ENCODE results near the gene TOPBP1. TPM values are rescaled to one million over a fixed set of nuclear protein-coding genes. Genes with fewer than 3 reads are reported as not detected.

The TOPBP1 gene
- total RNA-seq, 4 donors from 2014 or later = 13.5 to 64.7 (median 32.2) TPM

DNA sequence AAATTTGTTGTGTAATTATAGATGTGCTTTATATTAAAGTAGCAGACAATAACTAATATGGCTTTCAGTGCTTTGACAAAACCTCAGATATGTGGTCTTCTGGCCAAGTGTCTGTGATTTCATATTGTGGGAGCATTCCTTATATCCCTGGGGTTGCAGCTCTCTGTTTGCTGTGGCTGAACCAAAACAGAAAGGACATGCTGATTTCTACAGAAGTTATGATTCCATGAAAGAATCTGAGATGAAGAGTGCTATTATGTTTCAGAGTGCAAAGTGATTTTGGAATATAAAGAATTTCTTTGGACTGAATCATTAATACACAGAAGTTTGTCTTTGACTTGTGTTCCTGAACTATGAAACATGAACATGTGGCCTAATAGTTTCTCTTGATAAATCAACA, 51.7 kb downstream of the TOPBP1 start:
- Histone ChIP-seq H3K36me3 (peaks cover 0 to 50% (median 22%) of the 10 kb centered on the region in 4 donors), H3K4me3 (no peak overlapping the region), H3K9me3 (no peaks in the 10 kb centered on the region), H3K27ac (no peak overlapping the region), H3K27me3 (no peaks in the 10 kb centered on the region), H3K4me1 (no peaks in the 10 kb centered on the region)
- TF ChIP-seq EP300 (IDR thresholded peaks at IDR 0.05; ENCODE audit: low read depth) (no peak), POLR2A (IDR thresholded peaks at IDR 0.05) (no peak), POLR2AphosphoS5 (IDR thresholded peaks at IDR 0.05) (no peak)
- TF ChIP-seq, protein P1, sequence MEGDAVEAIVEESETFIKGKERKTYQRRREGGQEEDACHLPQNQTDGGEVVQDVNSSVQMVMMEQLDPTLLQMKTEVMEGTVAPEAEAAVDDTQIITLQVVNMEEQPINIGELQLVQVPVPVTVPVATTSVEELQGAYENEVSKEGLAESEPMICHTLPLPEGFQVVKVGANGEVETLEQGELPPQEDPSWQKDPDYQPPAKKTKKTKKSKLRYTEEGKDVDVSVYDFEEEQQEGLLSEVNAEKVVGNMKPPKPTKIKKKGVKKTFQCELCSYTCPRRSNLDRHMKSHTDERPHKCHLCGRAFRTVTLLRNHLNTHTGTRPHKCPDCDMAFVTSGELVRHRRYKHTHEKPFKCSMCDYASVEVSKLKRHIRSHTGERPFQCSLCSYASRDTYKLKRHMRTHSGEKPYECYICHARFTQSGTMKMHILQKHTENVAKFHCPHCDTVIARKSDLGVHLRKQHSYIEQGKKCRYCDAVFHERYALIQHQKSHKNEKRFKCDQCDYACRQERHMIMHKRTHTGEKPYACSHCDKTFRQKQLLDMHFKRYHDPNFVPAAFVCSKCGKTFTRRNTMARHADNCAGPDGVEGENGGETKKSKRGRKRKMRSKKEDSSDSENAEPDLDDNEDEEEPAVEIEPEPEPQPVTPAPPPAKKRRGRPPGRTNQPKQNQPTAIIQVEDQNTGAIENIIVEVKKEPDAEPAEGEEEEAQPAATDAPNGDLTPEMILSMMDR (IDR thresholded peaks at IDR 0.05) = no peak
- in situ Hi-C loops (cut with MboI; ENCODE audit: low pct_ligation_motif_present in 1 of 4, low pct_unique_long_range_greater_than_20kb in 1 of 4, low sequenced_read_pairs in 3 of 4) (no loop called here), intact Hi-C loops (cut with DNase I; ENCODE audit: low total_unique reads) (no loop called here)
- no peak for DNase-seq

DNA sequence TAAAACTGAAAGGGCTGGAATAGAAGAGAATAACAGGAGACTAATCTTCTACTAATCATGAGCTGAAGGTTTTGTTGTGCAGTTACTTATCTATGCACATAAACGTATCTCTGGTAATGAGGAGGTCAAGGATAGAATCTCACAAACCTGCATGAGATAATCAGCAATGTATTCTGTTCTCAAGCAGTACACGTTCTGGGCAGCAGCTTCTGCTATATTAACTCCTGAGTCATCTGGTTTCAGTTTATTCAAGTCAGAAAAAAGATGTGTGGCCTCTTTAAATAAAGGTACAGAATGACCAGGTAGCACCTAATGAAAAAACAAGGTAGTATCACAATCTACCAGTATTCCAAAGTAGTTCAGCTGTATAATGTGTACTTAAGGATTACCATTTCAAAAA, 53.4 kb downstream of the TOPBP1 start:
- H3K27ac ChIP-seq = no peak overlapping the region
- TF ChIP-seq, protein P1 (IDR thresholded peaks at IDR 0.05) = no peak
- TF ChIP-seq POLR2AphosphoS5 (IDR thresholded peaks at IDR 0.05) = no peak
- DNase-seq = no peak
- no peaks in the 10 kb centered on the region for H3K9me3 ChIP-seq
- intact Hi-C loops (cut with DNase I; ENCODE audit: low total_unique reads) = no loop called here
- in situ Hi-C loops (cut with MboI; ENCODE audit: low pct_ligation_motif_present in 1 of 4, low pct_unique_long_range_greater_than_20kb in 1 of 4, low sequenced_read_pairs in 3 of 4) = no loop called here
- no peak overlapping the region for H3K4me3 ChIP-seq
- peaks cover 0 to 47% (median 22%) of the 10 kb centered on the region in 4 donors for H3K36me3 ChIP-seq
- no peaks in the 10 kb centered on the region for H3K27me3 ChIP-seq
- H3K4me1 ChIP-seq = no peaks in the 10 kb centered on the region
- 60 to 82% methylated on average over 2 of the region's 2 CpGs for WGBS, 2 donors (ENCODE audit: low coverage in 1 of 2)

DNA sequence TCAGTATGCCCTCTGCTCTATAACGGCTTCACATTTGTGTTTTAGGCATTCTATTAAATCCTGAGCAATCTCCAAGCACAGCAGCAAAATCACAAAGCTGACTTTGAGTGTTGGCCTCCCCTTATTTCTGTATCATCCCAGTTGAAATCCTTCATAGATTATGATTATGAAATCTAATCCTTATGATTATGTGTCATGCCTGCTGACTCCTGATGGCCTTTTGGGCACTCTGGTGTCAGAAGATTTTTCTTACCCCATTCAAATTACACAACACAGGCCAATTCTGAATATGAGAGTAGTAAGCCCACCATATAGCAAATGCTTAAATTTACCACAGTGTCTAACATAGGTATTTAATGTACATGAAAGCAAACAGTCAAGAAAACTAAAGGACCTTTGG, 53.9 kb downstream of the TOPBP1 start:
- TF ChIP-seq, protein P1 (IDR thresholded peaks at IDR 0.05) = no peak
- TF ChIP-seq POLR2AphosphoS5 (IDR thresholded peaks at IDR 0.05) (no peak), EP300 (IDR thresholded peaks at IDR 0.05; ENCODE audit: low read depth) (no peak), POLR2A (IDR thresholded peaks at IDR 0.05) (no peak)

DNA sequence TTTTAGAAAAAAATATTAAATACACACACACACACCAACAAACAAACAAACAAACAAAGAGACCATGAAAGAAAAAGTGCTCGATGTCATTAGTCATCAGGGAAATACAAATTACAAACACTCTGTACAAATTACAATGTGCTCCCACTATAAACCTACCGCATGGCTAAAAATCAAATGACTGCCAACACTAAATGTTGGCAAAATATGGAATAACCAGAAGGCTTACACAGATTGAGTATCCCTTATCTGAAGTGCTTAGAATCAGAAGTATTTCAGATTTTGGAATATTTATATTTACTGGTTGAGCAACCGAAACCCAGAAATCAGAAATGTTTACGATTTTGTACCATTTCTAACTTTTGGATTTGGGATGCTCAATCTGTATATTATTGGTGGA, 54.8 kb downstream of the TOPBP1 start:
- Histone ChIP-seq H3K27me3 (no peaks in the 10 kb centered on the region), H3K9me3 (no peaks in the 10 kb centered on the region)
- WGBS, 2 donors (ENCODE audit: low coverage in 1 of 2) = 95 to 96% methylated on average over 4 of the region's 4 CpGs

More for the DNA sequence above, 53.9 kb downstream of the TOPBP1 start:
- no peaks in the 10 kb centered on the region for H3K9me3 ChIP-seq
- DNase-seq = no peak
- no peak overlapping the region for H3K4me3 ChIP-seq
- in situ Hi-C loops (cut with MboI; ENCODE audit: low pct_ligation_motif_present in 1 of 4, low pct_unique_long_range_greater_than_20kb in 1 of 4, low sequenced_read_pairs in 3 of 4) (no loop called here), intact Hi-C loops (cut with DNase I; ENCODE audit: low total_unique reads) (no loop called here)
- H3K27me3 ChIP-seq = no peaks in the 10 kb centered on the region
- WGBS, 2 donors (ENCODE audit: low coverage in 1 of 2) = 92 to 100% methylated on average over 1 of the region's 1 CpG
- H3K36me3 ChIP-seq = peaks cover 0 to 47% (median 22%) of the 10 kb centered on the region in 4 donors
- H3K4me1 ChIP-seq = no peaks in the 10 kb centered on the region
- H3K27ac ChIP-seq = no peak overlapping the region

More for the DNA sequence above, 54.8 kb downstream of the TOPBP1 start:
- TF ChIP-seq, protein P1 (IDR thresholded peaks at IDR 0.05) = no peak
- TF ChIP-seq POLR2A (IDR thresholded peaks at IDR 0.05) = no peak
- TF ChIP-seq EP300 (IDR thresholded peaks at IDR 0.05; ENCODE audit: low read depth) = no peak
- TF ChIP-seq POLR2AphosphoS5 (IDR thresholded peaks at IDR 0.05) = no peak
- intact Hi-C loops (cut with DNase I; ENCODE audit: low total_unique reads) = no loop called here
- no peak for DNase-seq
- in situ Hi-C loops (cut with MboI; ENCODE audit: low pct_ligation_motif_present in 1 of 4, low pct_unique_long_range_greater_than_20kb in 1 of 4, low sequenced_read_pairs in 3 of 4) = no loop called here
- Histone ChIP-seq H3K27ac (no peak overlapping the region), H3K4me3 (no peak overlapping the region), H3K36me3 (peaks cover 0 to 42% (median 20%) of the 10 kb centered on the region in 4 donors), H3K4me1 (no peaks in the 10 kb centered on the region)
